Peyer's patch (tissue), 4 donors: Measurements from ENCODE around the gene ELF1.

Source experiments
- POLR2A ChIP-seq, 2 donors: fragments of 450-650 bp; IDR thresholded peaks; one replicate each; pipeline ENCODE4 v1.5.1; 2017; ENCODE audit warnings: antibody characterized with exemption in 2 of 2, mild to moderate bottlenecking in 2 of 2, moderate library complexity in 2 of 2
- TF ChIP-seq, protein P1 (sequence below), 6 experiments: fragments of 450-650 bp in 4 of 6; fragments of 200-600 bp in 2 of 6; sonication (generic) in 1 of 6; IDR thresholded peaks; one replicate each; pipeline ENCODE4 v1.5.1; 2017 to 2019; ENCODE audit warnings: antibody characterized with exemption in 6 of 6, mild to moderate bottlenecking in 3 of 6, moderate library complexity in 1 of 6

DNA sequence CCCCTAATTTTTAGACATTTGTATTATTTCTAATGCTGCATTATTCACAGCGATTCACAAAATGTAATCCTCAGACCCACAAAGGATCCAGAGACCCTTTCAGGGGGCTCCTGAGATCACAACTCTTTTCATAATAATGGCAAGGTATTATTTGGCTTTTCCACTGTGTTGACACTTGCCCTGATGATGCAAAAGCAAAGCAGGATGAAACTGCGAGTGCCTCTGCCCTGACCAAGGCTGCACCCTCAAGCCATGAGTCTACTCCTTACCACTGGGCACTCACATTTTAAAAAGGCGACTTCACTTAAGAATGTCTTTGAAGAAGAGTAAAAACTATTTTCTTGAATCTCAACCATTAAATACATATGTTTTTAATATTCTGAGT is 11.4 kb downstream of the ELF1 start:
- TF ChIP-seq, protein P1, sequence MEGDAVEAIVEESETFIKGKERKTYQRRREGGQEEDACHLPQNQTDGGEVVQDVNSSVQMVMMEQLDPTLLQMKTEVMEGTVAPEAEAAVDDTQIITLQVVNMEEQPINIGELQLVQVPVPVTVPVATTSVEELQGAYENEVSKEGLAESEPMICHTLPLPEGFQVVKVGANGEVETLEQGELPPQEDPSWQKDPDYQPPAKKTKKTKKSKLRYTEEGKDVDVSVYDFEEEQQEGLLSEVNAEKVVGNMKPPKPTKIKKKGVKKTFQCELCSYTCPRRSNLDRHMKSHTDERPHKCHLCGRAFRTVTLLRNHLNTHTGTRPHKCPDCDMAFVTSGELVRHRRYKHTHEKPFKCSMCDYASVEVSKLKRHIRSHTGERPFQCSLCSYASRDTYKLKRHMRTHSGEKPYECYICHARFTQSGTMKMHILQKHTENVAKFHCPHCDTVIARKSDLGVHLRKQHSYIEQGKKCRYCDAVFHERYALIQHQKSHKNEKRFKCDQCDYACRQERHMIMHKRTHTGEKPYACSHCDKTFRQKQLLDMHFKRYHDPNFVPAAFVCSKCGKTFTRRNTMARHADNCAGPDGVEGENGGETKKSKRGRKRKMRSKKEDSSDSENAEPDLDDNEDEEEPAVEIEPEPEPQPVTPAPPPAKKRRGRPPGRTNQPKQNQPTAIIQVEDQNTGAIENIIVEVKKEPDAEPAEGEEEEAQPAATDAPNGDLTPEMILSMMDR (IDR thresholded peaks at IDR 0.05): no peak
- TF ChIP-seq POLR2A (IDR thresholded peaks at IDR 0.05): no peak
